Cardiac muscle cell (in vitro differentiated cells and primary cell): Measurements from ENCODE around the gene CHP1. TPM values are rescaled to one million over a fixed set of nuclear protein-coding genes. Genes with fewer than 3 reads are reported as not detected.

Source experiments
- DNase-seq, 2 donors: peaks; one replicate each; pipeline versions ENCODE4 v3.0.0 to v3.0.0-alpha.2; 2010 to 2017; ENCODE audit warnings: low read depth in 1 of 2, low spot score in 1 of 2
- H3K27ac ChIP-seq: fragments of 200-600 bp; sonication (generic); 2 replicates; pipeline ENCODE4 v1.5.1; 2016
- H3K27me3 ChIP-seq: fragments of 200-600 bp; sonication (generic); 2 replicates; pipeline ENCODE4 v1.6.0; 2016; ENCODE audit warnings: control low read depth
- H3K36me3 ChIP-seq: fragments of 200-600 bp; sonication (generic); 2 replicates; pipeline ENCODE4 v1.5.1; 2016; ENCODE audit warnings: control low read depth
- H3K4me1 ChIP-seq: fragments of 200-600 bp; sonication (generic); 2 replicates; pipeline ENCODE4 v1.8.1; 2017; ENCODE audit warnings: low read depth, mild to moderate bottlenecking, mixed run types
- H3K4me3 ChIP-seq: fragments of 200-600 bp; sonication (generic); 2 replicates; pipeline ENCODE4 v1.5.1; 2016; ENCODE audit warnings: mild to moderate bottlenecking
- H3K9me3 ChIP-seq: fragments of 200-600 bp; sonication (generic); 2 replicates; pipeline ENCODE4 v1.5.1; 2017; ENCODE audit warnings: low read depth, mild to moderate bottlenecking, control low read depth
- polyA plus RNA-seq: library from polyadenylated mRNA; unstranded; fragments of >200 nt; fragmentation: Nextera tagmentation; extraction: Ambion mirVana; gene quantifications from 2 replicates; pipeline ENCODE4 v1.2.1, GENCODE V29; 2016
- total RNA-seq: library from RNA; depleted of rRNA; stranded (reverse); fragments of >200 nt; gene quantifications from 2 replicates; pipeline ENCODE4 v1.2.3, GENCODE V29; 2016
- TF ChIP-seq, protein P1 (sequence below): IDR thresholded peaks from 2 replicates; pipeline ENCODE4 v1.5.1; 2012; ENCODE audit warnings: low read depth, mild to moderate bottlenecking, low read length

CHP1 gene
- total and polyA plus RNA-seq, 2 experiments from 2014 or later, result 32.9 to 233 TPM

- H3K27me3 ChIP-seq, result no peaks in the 10 kb centered on the region
- TF ChIP-seq, protein P1, sequence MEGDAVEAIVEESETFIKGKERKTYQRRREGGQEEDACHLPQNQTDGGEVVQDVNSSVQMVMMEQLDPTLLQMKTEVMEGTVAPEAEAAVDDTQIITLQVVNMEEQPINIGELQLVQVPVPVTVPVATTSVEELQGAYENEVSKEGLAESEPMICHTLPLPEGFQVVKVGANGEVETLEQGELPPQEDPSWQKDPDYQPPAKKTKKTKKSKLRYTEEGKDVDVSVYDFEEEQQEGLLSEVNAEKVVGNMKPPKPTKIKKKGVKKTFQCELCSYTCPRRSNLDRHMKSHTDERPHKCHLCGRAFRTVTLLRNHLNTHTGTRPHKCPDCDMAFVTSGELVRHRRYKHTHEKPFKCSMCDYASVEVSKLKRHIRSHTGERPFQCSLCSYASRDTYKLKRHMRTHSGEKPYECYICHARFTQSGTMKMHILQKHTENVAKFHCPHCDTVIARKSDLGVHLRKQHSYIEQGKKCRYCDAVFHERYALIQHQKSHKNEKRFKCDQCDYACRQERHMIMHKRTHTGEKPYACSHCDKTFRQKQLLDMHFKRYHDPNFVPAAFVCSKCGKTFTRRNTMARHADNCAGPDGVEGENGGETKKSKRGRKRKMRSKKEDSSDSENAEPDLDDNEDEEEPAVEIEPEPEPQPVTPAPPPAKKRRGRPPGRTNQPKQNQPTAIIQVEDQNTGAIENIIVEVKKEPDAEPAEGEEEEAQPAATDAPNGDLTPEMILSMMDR, result no peak
- no peaks in the 10 kb centered on the region for H3K9me3 ChIP-seq
- H3K27ac ChIP-seq, result peak overlapping the region; percentile 93
- H3K4me1 ChIP-seq, result peaks cover 8% of the 10 kb centered on the region
- DNase-seq, result peak; percentile 99 to 100
- peak overlapping the region; percentile 55 for H3K4me3 ChIP-seq
- peaks cover 33% of the 10 kb centered on the region for H3K36me3 ChIP-seq
Observed at GRCh38 chr15:41283653-41284426, 52.8 kb downstream of the CHP1 start.

- peaks cover 8% of the 10 kb centered on the region for H3K4me1 ChIP-seq
- DNase-seq, result peak; percentile 25 to 42
- H3K36me3 ChIP-seq, result peaks cover 38% of the 10 kb centered on the region
- H3K27me3 ChIP-seq, result no peaks in the 10 kb centered on the region
- H3K27ac ChIP-seq, result peak overlapping the region; percentile 93
- no peaks in the 10 kb centered on the region for H3K9me3 ChIP-seq
- TF ChIP-seq, protein P1, result no peak
- H3K4me3 ChIP-seq, result peak overlapping the region; percentile 55
Observed at GRCh38 chr15:41284427-41285177, 53.5 kb downstream of the CHP1 start.

DNA sequence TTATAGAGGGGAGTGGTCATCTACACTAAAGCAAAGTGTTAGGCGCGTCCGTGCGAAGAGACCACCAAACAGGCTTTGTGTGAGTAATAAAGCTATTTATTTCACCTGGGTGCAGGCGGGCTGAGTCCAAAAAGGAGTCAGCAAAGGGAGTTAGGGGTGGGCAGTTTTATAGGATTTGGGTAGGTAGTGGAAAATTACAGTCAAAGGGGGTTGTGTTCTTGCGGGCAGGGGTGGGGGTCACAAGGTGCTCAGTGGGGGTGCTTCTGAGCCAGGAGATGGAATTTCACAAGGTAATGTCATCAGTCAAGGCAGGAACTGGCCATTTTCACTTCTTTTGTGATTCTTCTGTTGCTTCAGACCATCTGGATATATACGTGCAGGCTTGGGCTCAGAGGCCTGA, 54.2 kb downstream of the CHP1 start:
- H3K36me3 ChIP-seq, result peaks cover 43% of the 10 kb centered on the region
- no peak for DNase-seq
- no peaks in the 10 kb centered on the region for H3K27me3 ChIP-seq
- peak overlapping the region; percentile 93 for H3K27ac ChIP-seq
- H3K4me1 ChIP-seq, result peaks cover 8% of the 10 kb centered on the region
- peak overlapping the region; percentile 55 for H3K4me3 ChIP-seq
- TF ChIP-seq, protein P1, result no peak
- H3K9me3 ChIP-seq, result no peaks in the 10 kb centered on the region

- H3K4me1 ChIP-seq, result peaks cover 8% of the 10 kb centered on the region
- H3K27me3 ChIP-seq, result no peaks in the 10 kb centered on the region
- no peak overlapping the region for H3K4me3 ChIP-seq
- H3K36me3 ChIP-seq, result peaks cover 43% of the 10 kb centered on the region
- no peak overlapping the region for H3K27ac ChIP-seq
- TF ChIP-seq, protein P1, result no peak
- peak in 1 of 2 donors; percentile 22 for DNase-seq
- H3K9me3 ChIP-seq, result no peaks in the 10 kb centered on the region
Observed at GRCh38 chr15:41286665-41287333, 55.7 kb downstream of the CHP1 start.

DNA sequence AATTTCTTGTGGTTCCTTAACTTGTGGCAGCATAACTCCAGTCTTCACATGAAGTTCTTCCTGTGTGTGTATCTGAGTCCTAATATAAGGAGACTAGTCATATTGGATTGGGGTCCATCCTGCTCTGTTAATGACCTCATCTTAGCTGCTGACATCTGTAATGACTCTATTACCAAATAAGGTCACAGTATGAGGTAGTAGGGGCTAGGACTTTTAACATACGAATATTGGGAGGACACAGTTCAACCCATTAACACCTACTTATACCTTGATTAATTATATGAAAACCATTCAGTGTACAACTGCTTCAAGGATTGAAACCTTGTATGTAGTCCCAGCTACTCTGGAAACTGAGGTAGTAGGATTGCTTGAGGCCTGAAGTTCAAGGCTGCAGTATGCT, 57.4 kb downstream of the CHP1 start:
- H3K36me3 ChIP-seq, result peaks cover 43% of the 10 kb centered on the region
- peak overlapping the region; percentile 66 for H3K27ac ChIP-seq
- peaks cover 8% of the 10 kb centered on the region for H3K4me1 ChIP-seq
- H3K4me3 ChIP-seq, result no peak overlapping the region
- no peaks in the 10 kb centered on the region for H3K27me3 ChIP-seq
- no peaks in the 10 kb centered on the region for H3K9me3 ChIP-seq
- TF ChIP-seq, protein P1, result no peak
- no peak for DNase-seq
